ENCODE measurements around the gene ARL6IP5.
A peak's percentile ranks its signal among the peaks of the same experiment; 100 is the strongest.

ARL6IP5 gene

DNA sequence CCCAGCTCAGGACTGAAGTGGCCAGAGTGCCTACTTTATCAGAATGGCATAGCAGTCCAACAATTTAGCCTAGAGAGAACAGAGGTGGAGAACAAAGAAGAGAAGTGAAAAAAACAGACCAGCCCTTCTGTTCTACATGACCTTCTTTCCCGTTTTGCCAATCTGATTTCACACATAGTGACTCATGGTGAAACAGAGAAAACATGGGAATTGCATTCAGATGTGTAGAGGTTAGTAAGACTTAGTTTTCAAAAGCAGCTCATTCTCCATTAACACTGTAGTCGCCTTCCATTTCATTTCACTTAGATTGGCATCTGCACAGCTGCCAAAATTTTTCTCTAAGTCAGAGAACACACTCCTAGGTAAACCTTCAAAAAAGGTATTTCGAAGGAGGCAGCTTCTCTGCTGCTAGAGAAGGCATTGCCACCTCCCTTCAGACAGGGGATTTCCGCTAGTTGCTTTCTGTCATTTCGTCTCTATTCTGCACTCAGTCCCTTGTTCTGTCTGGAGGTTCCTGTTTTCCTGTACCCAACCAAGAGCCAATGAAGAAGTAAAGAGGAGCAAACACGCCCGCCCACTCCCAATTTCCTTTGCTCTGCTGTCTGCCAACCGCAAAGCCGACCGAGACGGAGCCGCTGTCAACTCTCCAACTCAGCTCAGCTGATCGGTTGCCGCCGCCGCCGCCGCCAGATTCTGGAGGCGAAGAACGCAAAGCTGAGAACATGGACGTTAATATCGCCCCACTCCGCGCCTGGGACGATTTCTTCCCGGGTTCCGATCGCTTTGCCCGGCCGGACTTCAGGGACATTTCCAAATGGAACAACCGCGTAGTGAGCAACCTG lies at the start of gene ARL6IP5:
ARL6IP5 (plus strand) TSS at position 612 of the 842 bp plus-strand sequence; CDS start at position 723, 111 bp downstream.
- DNase-seq (ENCODE audit: low read depth, low spot score) = peak; percentile 65

- no peak for DNase-seq (ENCODE audit: low read depth, low spot score)
These were observed 40.1 kb upstream of the ARL6IP5 start for GRCh38 chr3:69044608-69045007.

- no peak for DNase-seq (ENCODE audit: low read depth, low spot score)
These were observed 35.7 kb upstream of the ARL6IP5 start for GRCh38 chr3:69048990-69049389.

- peak; percentile 98 for DNase-seq (ENCODE audit: low read depth, low spot score)
These were observed 32.8 kb upstream of the ARL6IP5 start, which contains the start of gene TMF1 for GRCh38 chr3:69051756-69052471. TMF1 (minus strand) TSS chr3:69052333; CDS start chr3:69052086, 247 bp downstream.

DNA sequence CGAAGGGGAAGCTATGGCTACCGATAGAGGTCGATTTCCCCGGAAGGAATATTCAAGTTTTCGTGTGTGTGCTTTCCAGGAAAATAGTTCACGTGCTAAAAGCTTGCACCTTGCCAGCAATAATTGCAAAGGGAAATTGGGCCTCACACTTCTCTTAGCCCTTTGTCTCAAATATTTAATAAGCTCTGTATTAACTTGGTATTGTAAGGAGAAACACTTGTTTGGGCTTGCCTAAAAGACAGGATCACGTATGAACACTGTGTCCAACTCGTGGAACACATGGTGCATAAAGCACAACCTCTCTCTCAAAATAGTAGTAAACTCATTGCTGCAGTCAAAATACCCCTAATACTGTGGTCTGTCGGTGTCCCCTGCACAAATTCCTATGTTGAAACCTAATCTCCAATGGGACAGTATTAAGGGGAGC lies 32.3 kb upstream of the ARL6IP5 start:
- no peak for DNase-seq (ENCODE audit: low read depth, low spot score)

GRCh38 chr3:69058180-69058946 lies 26.4 kb upstream of the ARL6IP5 start:
- DNase-seq (ENCODE audit: low read depth, low spot score) = no peak

DNA sequence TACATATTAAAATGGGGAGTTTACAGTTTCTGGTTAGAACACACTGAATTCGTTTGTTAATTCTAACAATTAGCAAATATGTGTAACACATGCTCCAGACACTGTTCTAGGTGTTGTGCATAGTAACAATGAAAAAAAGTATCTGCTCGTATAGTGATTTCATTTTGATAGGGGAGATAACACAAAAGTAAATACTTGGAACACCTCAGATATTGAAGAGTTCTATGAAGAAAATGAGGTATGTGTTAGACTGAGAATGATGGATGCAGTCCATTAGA lies 25.9 kb upstream of the ARL6IP5 start:
- DNase-seq (ENCODE audit: low read depth, low spot score) = no peak

- DNase-seq (ENCODE audit: low read depth, low spot score) = no peak
These were observed 25.0 kb upstream of the ARL6IP5 start for GRCh38 chr3:69059688-69060087.

DNA sequence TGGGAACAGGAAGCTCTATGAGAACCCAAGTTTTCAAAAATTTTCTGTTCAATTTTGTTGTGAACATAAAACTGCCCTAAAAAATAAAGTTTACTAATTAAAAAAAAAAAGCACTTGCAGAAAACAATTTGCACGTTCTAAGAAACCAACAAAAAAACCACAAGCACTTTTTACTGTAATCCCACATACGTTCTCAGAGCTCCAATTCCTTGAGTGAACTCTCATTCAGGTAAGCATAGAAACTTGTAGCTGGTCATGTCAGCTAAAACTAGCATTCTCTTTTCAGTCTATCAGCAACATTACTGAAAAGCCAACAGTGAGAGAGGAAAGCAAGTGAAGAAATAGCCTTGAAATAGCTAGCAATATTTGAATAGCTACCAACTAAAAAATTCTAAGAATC lies 21.1 kb upstream of the ARL6IP5 start:
- DNase-seq (ENCODE audit: low read depth, low spot score) = no peak

- DNase-seq (ENCODE audit: low read depth, low spot score) = no peak
These were observed 19.3 kb upstream of the ARL6IP5 start for GRCh38 chr3:69065318-69065964.

DNA sequence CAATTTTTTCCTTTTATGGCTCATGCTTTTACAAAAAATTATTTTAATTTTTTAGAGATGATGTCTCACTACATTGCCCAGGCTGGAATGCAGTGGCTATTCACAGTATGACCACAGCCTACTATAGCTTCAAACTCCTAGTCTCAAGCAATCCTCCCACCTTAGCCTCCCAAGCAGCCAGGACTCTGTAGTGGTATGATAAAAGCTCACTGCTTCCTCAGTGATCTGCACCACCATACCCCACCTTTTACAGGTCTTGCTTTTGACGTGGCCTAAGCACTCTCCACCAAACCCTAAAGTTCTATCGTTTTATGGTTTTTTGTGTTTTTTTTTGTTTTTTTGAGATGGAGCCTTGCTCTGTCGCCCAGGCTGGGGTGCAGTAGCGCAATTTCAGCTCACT lies 18.6 kb upstream of the ARL6IP5 start:
- no peak for DNase-seq (ENCODE audit: low read depth, low spot score)

DNA sequence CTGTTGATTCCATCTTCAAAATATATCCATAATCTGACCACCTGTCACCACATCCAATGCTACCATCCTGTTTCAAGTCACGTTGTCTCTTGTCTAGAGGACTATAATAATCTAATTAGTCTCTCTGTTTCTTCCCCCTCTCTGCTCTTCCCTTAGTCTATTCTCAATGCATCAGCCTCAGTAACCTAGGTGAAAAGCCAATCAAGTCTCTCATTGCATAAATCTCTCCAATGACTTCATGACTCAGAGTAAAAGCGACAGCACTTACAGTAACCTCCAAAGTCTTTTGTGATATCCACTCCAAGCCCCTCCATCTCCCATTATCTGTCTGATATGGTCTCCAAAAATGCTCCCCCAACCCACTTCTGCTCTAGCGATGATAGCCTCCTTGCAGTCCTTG lies 11.8 kb upstream of the ARL6IP5 start:
- no peak for DNase-seq (ENCODE audit: low read depth, low spot score)

DNA sequence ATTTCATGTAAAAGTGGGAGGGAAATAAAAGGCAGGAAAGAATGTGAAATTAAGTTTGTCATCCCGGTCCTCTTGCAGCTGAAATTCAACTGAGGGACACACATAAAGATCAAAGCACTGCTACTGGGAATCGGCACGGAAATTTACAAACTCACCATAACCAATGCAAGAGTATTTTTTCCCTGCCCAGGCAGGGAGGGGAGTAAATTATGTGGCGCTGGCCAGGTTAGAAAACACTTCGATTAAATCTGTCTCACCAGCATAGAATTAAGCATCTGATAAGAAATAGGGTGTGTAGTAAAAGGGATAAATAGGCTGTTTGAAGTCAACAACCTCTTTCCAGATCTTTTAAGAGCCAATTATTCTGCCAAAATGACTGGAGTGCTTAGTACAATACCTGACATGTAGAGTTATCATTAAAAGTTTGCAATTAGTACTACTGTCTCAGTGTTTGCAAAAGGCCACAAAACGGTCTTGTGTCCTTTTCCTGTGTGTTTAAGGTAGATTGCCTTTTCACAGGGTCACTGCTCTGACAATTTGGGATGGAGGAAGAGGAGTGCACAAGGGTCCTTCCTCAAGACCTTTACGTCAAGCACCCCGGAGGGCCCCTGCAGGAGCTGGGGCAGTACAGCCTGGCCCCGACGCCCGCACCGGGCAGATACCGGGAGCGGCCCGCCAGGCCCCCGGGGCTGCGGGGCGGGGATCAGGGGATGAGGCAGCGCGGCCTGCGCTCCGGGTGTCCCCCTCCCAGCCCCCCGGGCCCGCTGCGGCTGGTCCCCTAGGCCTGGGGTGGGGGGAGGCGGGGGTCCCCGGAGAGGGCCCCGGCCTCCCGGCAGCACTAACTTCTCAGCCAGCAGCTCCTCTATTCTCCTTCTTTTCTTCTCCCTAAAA lies 5.2 kb upstream of the ARL6IP5 start:
- DNase-seq (ENCODE audit: low read depth, low spot score) = no peak

DNA sequence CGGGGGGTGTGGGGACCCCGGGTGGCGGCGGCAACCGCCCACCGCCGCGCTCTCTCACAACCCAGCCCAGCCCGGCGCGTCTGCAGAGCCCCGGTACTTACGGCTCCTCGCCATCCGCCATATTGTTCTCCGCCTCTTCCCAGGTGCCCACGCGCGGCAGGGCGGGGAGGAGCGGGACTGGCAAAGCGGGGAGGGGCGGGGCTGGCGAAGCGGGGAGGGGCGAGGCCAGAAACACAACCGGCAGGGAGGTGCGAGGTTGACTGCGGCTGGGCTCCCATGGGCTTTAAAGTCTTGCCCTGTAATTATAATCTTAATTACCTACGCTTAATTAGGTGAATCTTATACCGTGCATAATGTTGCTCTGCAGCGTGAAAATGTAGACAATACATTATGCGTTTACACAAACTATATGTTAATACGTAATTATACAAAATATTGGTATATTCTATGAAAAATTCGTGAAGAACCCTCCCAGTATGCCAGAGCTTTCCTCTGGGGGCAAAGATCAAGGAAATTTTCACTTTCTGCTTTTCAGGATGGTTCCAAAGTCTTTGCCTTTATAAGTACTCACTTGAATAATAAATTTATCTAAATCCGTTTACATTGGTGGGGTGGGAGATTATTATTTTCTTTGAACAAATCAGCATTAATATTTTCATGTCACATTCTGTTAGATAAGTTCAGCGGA lies 4.4 kb upstream of the ARL6IP5 start, which contains the start of gene UBA3:
UBA3 (minus strand) TSS at position 133 of the 688 bp plus-strand sequence; CDS start at position 121, 12 bp downstream.
- DNase-seq (ENCODE audit: low read depth, low spot score) = peak; percentile 47

DNA sequence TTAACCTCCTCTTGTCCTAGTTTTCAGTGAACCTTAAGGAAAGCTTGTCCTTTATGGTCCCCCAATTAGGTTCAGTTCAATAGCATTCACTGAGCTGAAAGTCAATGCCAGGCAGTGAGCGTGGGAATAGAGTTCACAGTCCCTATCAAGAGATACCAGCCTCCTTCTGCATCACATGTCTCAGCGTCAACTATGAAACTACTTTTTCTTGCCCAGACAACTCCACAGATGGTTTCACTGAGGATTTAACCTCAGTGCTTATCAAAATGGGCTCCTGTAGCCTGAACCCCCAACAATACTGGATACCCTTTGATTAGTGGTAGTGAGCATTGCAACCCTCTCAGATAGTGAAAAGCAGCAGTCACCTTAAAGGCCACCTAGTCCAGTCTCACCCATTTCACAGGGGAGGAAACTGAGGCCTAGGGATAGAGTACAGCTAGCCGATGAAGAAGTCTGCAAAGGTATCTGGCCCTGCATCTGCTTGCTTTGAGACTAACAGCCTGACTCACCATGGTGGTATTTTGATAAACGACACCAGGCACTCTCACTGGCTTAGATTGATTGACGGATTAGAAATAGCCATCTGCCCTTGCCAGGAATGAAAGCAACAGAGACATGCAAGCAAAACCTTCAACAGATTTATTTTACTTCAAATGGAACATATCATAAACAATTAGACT lies 3.0 kb upstream of the ARL6IP5 start:
- no peak for DNase-seq (ENCODE audit: low read depth, low spot score)

GRCh38 chr3:69082361-69082760 lies 2.4 kb upstream of the ARL6IP5 start:
- DNase-seq (ENCODE audit: low read depth, low spot score) = no peak

DNA sequence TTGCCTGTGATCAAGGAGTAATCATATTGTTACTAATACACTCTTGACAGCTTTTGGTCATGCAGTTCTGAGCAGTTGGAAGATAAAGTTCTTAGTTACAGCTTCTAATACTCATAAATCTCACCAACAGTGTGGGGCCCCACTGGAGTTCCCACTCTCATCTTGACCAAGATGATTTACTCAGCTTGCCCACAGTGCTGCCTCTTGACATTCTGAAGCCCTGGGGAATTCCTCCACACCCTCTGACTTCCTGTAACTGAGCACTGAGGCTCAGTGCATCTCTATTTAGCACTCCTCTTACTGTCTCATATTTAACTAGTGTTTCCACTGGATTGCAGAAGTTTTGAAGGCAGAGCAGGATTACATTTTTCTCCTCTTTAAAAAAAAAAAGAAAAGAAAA lies 1.9 kb upstream of the ARL6IP5 start:
- no peak for DNase-seq (ENCODE audit: low read depth, low spot score)

DNA sequence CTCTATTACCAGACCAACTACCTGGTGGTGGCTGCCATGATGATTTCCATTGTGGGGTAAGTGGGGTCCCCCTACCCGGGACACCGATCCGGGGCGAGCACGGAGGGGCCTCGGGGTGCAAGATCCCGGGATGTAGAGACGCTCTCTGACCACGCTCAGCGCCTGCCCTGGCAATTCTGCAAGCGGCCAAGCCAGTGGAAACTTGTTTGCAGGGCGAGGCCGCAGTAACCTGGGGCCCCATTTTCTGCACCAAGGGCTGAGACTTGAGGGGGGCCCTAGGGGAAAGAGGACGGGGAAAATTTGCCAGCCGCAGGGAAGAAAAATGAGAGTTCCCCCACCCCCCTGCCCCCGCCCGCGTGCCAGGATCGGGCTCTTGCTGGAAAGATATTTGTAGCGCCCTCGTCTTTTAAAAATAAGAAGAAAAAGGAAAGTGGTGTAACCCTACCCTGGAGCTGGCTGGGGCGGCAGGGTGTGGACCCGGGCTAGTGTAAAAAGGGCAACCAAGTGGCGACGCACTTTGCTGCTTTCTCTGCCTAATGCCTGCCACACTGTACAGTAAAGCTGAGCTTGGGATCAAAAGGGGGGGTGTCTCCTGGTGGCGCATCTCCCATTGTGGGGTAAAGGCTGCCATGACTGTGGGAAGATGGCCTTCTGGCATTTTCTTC lies 563 bp downstream of the ARL6IP5 start:
- no peak for DNase-seq (ENCODE audit: low read depth, low spot score)
